ENCODE measurements around the gene OR6X1.

DNA sequence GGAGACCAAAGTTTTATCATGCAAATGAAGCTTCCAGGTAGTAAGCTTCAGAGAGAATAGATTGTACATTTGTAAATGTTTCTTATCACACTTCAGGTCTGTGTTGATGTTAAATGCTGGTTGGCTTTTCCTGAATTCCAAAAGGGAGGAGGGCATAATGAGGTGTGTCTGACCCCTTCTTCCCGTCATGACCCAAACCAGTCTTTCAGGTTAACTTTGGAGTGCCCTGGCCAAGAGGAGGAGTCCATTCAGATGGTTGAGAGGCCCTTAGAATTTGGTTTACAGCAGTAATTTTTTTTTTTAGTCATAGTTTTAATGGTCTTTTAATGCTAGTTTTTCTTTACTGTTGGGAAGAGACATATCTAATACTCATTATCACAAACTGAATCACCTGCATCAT, 2.5 kb downstream of the OR6X1 start:
- TF ChIP-seq, protein P1, sequence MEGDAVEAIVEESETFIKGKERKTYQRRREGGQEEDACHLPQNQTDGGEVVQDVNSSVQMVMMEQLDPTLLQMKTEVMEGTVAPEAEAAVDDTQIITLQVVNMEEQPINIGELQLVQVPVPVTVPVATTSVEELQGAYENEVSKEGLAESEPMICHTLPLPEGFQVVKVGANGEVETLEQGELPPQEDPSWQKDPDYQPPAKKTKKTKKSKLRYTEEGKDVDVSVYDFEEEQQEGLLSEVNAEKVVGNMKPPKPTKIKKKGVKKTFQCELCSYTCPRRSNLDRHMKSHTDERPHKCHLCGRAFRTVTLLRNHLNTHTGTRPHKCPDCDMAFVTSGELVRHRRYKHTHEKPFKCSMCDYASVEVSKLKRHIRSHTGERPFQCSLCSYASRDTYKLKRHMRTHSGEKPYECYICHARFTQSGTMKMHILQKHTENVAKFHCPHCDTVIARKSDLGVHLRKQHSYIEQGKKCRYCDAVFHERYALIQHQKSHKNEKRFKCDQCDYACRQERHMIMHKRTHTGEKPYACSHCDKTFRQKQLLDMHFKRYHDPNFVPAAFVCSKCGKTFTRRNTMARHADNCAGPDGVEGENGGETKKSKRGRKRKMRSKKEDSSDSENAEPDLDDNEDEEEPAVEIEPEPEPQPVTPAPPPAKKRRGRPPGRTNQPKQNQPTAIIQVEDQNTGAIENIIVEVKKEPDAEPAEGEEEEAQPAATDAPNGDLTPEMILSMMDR (IDR thresholded peaks at IDR 0.05) = no peak
- TF ChIP-seq POLR2A (IDR thresholded peaks at IDR 0.05) = no peak
